A549 (cell line): ENCODE results near the gene TMSB4X. TPM values are rescaled to one million over a fixed set of nuclear protein-coding genes. Genes with fewer than 3 reads are reported as not detected.
A peak's percentile ranks its signal among the peaks of the same experiment; 100 is the strongest.

Experiments used
- ATAC-seq, 2 experiments: fragments of 200-7000 bp in 1 of 2; fragments of >200 bp in 1 of 2; cut with Nextera tagmentation in 1 of 2; cut with Tn5 transposase in 1 of 2; 3 replicates each; pipeline versions ENCODE4 v1.8.0 to v1.9.1; 2018 to 2020; ENCODE audit warnings: mild to moderate bottlenecking in 1 of 2, moderate library complexity in 1 of 2
- CTCF ChIA-PET: fragments of 300-600 bp; sonication (Branson Sonifier 250); formaldehyde crosslinking; extraction: SDS; loops from one replicate; lab custom pipeline; 2021; ENCODE audit warnings: antibody characterized with exemption, inconsistent platforms; lab: Yijun Ruan, JAX
- POLR2A ChIA-PET: fragments of 350-600 bp; formaldehyde crosslinking; extraction: SDS; loops from one replicate; lab custom pipeline; 2021; ENCODE audit warnings: antibody characterized with exemption, inconsistent platforms; lab: Yijun Ruan, JAX
- DNase-seq, 2 experiments: peaks; one replicate each; pipeline versions ENCODE4 v3.0.0 to v3.0.0-alpha.2; 2011 to 2016; ENCODE audit warnings: low read depth in 1 of 2, low spot score in 1 of 2
- FAIRE-seq: peaks from 2 replicates; lab custom pipeline; 2011; peaks lifted over from hg19 to GRCh38; lab: Jason Lieb, UNC
- H3K27ac ChIP-seq, 2 experiments: fragments of >200 bp; sonication (Bioruptor Twin); formaldehyde crosslinking; 3 replicates each; pipeline ENCODE4 v1.5.1; 2016 to 2017
- H3K4me1 ChIP-seq: fragments of >200 bp; sonication (Bioruptor Twin); formaldehyde crosslinking; 3 replicates; pipeline ENCODE4 v1.6.1; 2016
- H3K4me2 ChIP-seq: fragments of >200 bp; sonication (Bioruptor Twin); formaldehyde crosslinking; 3 replicates; pipeline ENCODE4 v1.6.1; 2016
- H3K4me3 ChIP-seq: fragments of >200 bp; sonication (Bioruptor Twin); formaldehyde crosslinking; 3 replicates; pipeline ENCODE4 v1.5.1; 2016
- H3K9me3 ChIP-seq: fragments of >200 bp; sonication (Bioruptor Twin); formaldehyde crosslinking; 3 replicates; pipeline ENCODE4 v1.6.1; 2016
- BHLHE40 ChIP-seq: IDR thresholded peaks from 2 replicates; pipeline ENCODE4 v1.6.1; 2012; ENCODE audit warnings: low read depth, low read length, inconsistent platforms
- CBX2 ChIP-seq: fragments of 200-600 bp; sonication (generic); IDR thresholded peaks from 2 replicates; pipeline ENCODE4 v1.6.1; 2016; ENCODE audit warnings: low read depth, mild to moderate bottlenecking, borderline replicate concordance
- EP300 ChIP-seq, 2 experiments: fragments of >200 bp; sonication (Bioruptor Twin); formaldehyde crosslinking; IDR thresholded peaks; 2 replicates in 1 of 2; 3 replicates in 1 of 2; pipeline ENCODE4 v1.6.1; 2016 to 2017
- ESRRA ChIP-seq: fragments of 150-350 bp; IDR thresholded peaks from 2 replicates; pipeline ENCODE4 v1.6.1; 2014; ENCODE audit warnings: mild to moderate bottlenecking, low read length, borderline replicate concordance
- GATA3 ChIP-seq: IDR thresholded peaks from 2 replicates; pipeline ENCODE4 v1.6.1; 2012; ENCODE audit warnings: borderline replicate concordance
- HDAC2 ChIP-seq: fragments of 200-600 bp; sonication (generic); IDR thresholded peaks from 2 replicates; pipeline ENCODE4 v1.6.1; 2016
- HEYL ChIP-seq: fragments of 250-450 bp; sonication (Bioruptor Pico); IDR thresholded peaks from 2 replicates; pipeline ENCODE4 v1.8.0; 2021; ENCODE audit warnings: mild to moderate bottlenecking, moderate library complexity
- HOXB13 ChIP-seq: fragments of 250-450 bp; sonication (Bioruptor Pico); IDR thresholded peaks from 2 replicates; pipeline ENCODE4 v1.5.0; 2020; ENCODE audit warnings: low read depth, mild to moderate bottlenecking, moderate library complexity
- HOXB5 ChIP-seq: fragments of 250-450 bp; sonication (Bioruptor Pico); IDR thresholded peaks from 2 replicates; pipeline ENCODE4 v1.5.0; 2020; ENCODE audit warnings: mild to moderate bottlenecking, moderate library complexity
- JUN ChIP-seq, 2 experiments: fragments of >200 bp; sonication (Bioruptor Twin); formaldehyde crosslinking; IDR thresholded peaks; 2 replicates in 1 of 2; 3 replicates in 1 of 2; pipeline ENCODE4 v1.6.1; 2016 to 2017
- MAFK ChIP-seq: fragments of 450-650 bp; IDR thresholded peaks from 2 replicates; pipeline ENCODE4 v1.6.1; 2014; ENCODE audit not compliant: partially characterized antibody
- MAZ ChIP-seq: fragments of 150-350 bp; IDR thresholded peaks from 2 replicates; pipeline ENCODE4 v1.6.1; 2014; ENCODE audit warnings: antibody characterized with exemption, low read depth, low read length, borderline replicate concordance
- MYC ChIP-seq: IDR thresholded peaks from 2 replicates; pipeline ENCODE4 v1.6.1; 2012; ENCODE audit warnings: mild to moderate bottlenecking, inconsistent platforms, low read length, improper control_type of control experiment, borderline replicate concordance
- PHF8 ChIP-seq: fragments of 200-600 bp; sonication (generic); IDR thresholded peaks from 2 replicates; pipeline ENCODE4 v1.6.1; 2016; ENCODE audit warnings: low read depth, mild to moderate bottlenecking, antibody characterized with exemption, moderate library complexity, borderline replicate concordance
- RCOR1 ChIP-seq: fragments of 150-350 bp; IDR thresholded peaks from 2 replicates; pipeline ENCODE4 v1.6.1; 2014; ENCODE audit warnings: antibody characterized with exemption, low read length, low read depth
- RNF2 ChIP-seq: fragments of 200-600 bp; sonication (generic); IDR thresholded peaks from 2 replicates; pipeline ENCODE4 v1.6.1; 2016; ENCODE audit warnings: low read depth, mild to moderate bottlenecking, antibody characterized with exemption, moderate library complexity, borderline replicate concordance
- TFCP2L1 ChIP-seq: fragments of 250-450 bp; sonication (Bioruptor Pico); IDR thresholded peaks from 2 replicates; pipeline ENCODE4 v1.5.0; 2021; ENCODE audit warnings: mild to moderate bottlenecking
- TP53 ChIP-seq: fragments of 250-450 bp; sonication (Bioruptor Pico); IDR thresholded peaks from 2 replicates; pipeline ENCODE4 v1.5.0; 2021; ENCODE audit warnings: mild to moderate bottlenecking, moderate library complexity
- WGBS: methylation state at CpG from one replicate; pipeline ENCODE4 v1.1.6; 2017; ENCODE audit errors: missing lambda C conversion rate; 5-methylcytosine and 5-hydroxymethylcytosine counted together
- polyA plus RNA-seq, 4 experiments: library from polyadenylated mRNA; depleted of rRNA in 3 of 4; stranded (reverse); fragments of >200 nt; fragmentation: RNase III in 1 of 4; extraction: RNeasy Plus Mini Kit Qiagen cat#74134 plus additional on column Dnase treatment in 1 of 4; gene quantifications; 2 replicates in 3 of 4; 3 replicates in 1 of 4; pipeline ENCODE4 v1.2.3, GENCODE V29; 2011 to 2017
- TF ChIP-seq, protein P1 (sequence below): IDR thresholded peaks from 2 replicates; pipeline ENCODE4 v1.6.1; 2012
- TF ChIP-seq, protein P2 (sequence below): fragments of >200 bp; sonication (Bioruptor Twin); formaldehyde crosslinking; IDR thresholded peaks from 3 replicates; pipeline ENCODE4 v1.5.1; 2016
- TF ChIP-seq, protein P3 (sequence below): IDR thresholded peaks from 2 replicates; pipeline ENCODE4 v1.6.1; 2012; ENCODE audit warnings: low read depth, borderline replicate concordance
- TF ChIP-seq, protein P4 (sequence below): fragments of 200-600 bp; sonication (generic); IDR thresholded peaks from 2 replicates; pipeline ENCODE4 v1.6.1; 2016; ENCODE audit warnings: antibody characterized with exemption, mild to moderate bottlenecking, moderate library complexity
- TF ChIP-seq, protein P5 (sequence below): IDR thresholded peaks from 2 replicates; pipeline ENCODE4 v1.6.1; 2012
- TF ChIP-seq, protein P6 (sequence below): fragments of 250-450 bp; sonication (Bioruptor Pico); IDR thresholded peaks from 2 replicates; pipeline ENCODE4 v1.5.0; 2020; ENCODE audit warnings: low read depth, mild to moderate bottlenecking, moderate library complexity

The TMSB4X gene
- polyA plus RNA-seq, 2 of the 4 experiments (the other 2 are of a cell fraction): 3,130 to 7,447 TPM

DNA sequence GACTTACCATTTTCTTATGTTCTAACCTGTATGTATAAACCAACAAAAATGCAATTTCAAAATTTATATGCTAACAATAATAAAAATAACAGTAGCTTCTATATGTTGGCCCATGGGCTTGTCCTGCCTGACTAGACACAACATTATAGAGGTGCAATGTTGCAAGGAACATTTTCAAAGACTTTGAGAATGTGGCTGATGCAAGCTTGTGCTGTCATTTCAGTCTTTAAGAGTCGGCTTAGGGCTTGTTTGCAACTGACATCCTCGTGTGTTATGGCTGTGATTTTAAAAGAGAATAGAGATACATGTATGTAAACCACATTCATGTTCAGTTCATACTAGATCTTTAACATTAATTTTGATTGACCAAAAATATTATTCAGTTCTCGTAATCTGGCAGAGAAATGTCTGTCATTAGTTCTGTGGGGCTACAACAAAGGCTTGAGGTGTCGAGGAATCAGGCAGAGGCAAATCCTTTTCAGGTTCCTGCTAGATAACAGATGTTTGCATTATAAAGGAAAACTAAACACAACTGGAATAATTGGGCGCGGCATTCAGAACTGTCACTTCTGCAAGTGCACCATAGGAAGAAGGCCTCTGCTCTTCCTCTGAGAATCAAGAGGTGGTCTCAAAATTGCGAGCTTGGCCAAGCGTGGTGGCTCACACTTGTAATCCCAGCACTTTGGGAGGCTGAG is 13.1 kb downstream of the TMSB4X start:
- CTCF ChIA-PET: interaction anchor here (0.7 kb wide), 1 partner anchor 41 kb away, joined by 3 read pairs; no protein-coding TSS in a partner anchor
- H3K27ac ChIP-seq: peak overlapping the region; percentile 86 to 97
- DNase-seq (no peak), FAIRE-seq (peak; percentile 68), ATAC-seq (no peak)
- 56% methylated on average over 8 of the region's 8 CpGs for WGBS
- TF ChIP-seq, protein P1, sequence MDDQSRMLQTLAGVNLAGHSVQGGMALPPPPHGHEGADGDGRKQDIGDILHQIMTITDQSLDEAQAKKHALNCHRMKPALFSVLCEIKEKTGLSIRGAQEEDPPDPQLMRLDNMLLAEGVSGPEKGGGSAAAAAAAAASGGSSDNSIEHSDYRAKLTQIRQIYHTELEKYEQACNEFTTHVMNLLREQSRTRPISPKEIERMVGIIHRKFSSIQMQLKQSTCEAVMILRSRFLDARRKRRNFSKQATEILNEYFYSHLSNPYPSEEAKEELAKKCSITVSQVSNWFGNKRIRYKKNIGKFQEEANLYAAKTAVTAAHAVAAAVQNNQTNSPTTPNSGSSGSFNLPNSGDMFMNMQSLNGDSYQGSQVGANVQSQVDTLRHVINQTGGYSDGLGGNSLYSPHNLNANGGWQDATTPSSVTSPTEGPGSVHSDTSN: no peak
- TF ChIP-seq, protein P2, sequence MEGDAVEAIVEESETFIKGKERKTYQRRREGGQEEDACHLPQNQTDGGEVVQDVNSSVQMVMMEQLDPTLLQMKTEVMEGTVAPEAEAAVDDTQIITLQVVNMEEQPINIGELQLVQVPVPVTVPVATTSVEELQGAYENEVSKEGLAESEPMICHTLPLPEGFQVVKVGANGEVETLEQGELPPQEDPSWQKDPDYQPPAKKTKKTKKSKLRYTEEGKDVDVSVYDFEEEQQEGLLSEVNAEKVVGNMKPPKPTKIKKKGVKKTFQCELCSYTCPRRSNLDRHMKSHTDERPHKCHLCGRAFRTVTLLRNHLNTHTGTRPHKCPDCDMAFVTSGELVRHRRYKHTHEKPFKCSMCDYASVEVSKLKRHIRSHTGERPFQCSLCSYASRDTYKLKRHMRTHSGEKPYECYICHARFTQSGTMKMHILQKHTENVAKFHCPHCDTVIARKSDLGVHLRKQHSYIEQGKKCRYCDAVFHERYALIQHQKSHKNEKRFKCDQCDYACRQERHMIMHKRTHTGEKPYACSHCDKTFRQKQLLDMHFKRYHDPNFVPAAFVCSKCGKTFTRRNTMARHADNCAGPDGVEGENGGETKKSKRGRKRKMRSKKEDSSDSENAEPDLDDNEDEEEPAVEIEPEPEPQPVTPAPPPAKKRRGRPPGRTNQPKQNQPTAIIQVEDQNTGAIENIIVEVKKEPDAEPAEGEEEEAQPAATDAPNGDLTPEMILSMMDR: no peak
- no peak for TF ChIP-seq HDAC2
- no peak for TF ChIP-seq HOXB5 (CRISPR knock-in tag)
- TF ChIP-seq MAZ: no peak
- TF ChIP-seq, protein P3, sequence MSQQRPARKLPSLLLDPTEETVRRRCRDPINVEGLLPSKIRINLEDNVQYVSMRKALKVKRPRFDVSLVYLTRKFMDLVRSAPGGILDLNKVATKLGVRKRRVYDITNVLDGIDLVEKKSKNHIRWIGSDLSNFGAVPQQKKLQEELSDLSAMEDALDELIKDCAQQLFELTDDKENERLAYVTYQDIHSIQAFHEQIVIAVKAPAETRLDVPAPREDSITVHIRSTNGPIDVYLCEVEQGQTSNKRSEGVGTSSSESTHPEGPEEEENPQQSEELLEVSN: no peak
- TF ChIP-seq CBX2: no peak
- TF ChIP-seq GATA3: no peak
- no peak for TF ChIP-seq RCOR1
- no peak for TF ChIP-seq RNF2
- TF ChIP-seq, protein P4, sequence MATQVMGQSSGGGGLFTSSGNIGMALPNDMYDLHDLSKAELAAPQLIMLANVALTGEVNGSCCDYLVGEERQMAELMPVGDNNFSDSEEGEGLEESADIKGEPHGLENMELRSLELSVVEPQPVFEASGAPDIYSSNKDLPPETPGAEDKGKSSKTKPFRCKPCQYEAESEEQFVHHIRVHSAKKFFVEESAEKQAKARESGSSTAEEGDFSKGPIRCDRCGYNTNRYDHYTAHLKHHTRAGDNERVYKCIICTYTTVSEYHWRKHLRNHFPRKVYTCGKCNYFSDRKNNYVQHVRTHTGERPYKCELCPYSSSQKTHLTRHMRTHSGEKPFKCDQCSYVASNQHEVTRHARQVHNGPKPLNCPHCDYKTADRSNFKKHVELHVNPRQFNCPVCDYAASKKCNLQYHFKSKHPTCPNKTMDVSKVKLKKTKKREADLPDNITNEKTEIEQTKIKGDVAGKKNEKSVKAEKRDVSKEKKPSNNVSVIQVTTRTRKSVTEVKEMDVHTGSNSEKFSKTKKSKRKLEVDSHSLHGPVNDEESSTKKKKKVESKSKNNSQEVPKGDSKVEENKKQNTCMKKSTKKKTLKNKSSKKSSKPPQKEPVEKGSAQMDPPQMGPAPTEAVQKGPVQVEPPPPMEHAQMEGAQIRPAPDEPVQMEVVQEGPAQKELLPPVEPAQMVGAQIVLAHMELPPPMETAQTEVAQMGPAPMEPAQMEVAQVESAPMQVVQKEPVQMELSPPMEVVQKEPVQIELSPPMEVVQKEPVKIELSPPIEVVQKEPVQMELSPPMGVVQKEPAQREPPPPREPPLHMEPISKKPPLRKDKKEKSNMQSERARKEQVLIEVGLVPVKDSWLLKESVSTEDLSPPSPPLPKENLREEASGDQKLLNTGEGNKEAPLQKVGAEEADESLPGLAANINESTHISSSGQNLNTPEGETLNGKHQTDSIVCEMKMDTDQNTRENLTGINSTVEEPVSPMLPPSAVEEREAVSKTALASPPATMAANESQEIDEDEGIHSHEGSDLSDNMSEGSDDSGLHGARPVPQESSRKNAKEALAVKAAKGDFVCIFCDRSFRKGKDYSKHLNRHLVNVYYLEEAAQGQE: no peak
- no peak for TF ChIP-seq HEYL (CRISPR knock-in tag)
- no peak for TF ChIP-seq MYC
- TF ChIP-seq TFCP2L1 (CRISPR knock-in tag): no peak
- TF ChIP-seq JUN (IDR thresholded peaks at IDR 0.05): no peak
- no peak for TF ChIP-seq HOXB13 (CRISPR knock-in tag)
- TF ChIP-seq BHLHE40: no peak
- POLR2A ChIA-PET: interaction anchor here (1.6 to 1.8 kb wide), 2 partner anchors 10 to 500 kb away, joined by 3 to 5 read pairs; no protein-coding TSS in a partner anchor
- H3K4me3 ChIP-seq: no peak overlapping the region
- H3K9me3 ChIP-seq: peaks cover 5% of the 10 kb centered on the region; the same call in 1 of the 3 replicates
- H3K4me2 ChIP-seq: peak overlapping the region; percentile 63
- H3K4me1 ChIP-seq: peaks cover 48% of the 10 kb centered on the region

DNA sequence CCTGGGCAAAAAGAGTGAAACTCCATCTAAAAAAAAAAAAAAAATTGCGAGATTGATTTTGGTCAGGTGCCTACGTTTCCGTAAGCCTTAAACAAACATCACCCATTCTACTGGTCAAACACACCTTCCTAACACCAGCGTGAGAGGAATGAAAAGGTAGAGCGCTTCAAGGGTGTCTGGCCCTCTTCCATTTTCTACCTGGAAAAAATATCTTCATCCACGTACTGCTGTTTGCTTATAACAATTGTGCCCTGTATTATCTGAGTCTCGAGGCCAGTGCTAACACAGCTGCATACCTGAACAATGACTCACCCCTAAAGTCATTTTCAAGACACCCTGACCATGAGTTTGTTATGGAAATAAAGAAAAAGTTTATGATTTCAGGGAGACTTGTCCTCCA is 13.9 kb downstream of the TMSB4X start:
- CTCF ChIA-PET: no interaction called here
- peak; percentile 57 to 85 for DNase-seq
- peak overlapping the region; percentile 63 for H3K4me2 ChIP-seq
- peak overlapping the region; percentile 86 to 97 for H3K27ac ChIP-seq
- H3K4me1 ChIP-seq: peaks cover 51% of the 10 kb centered on the region
- H3K4me3 ChIP-seq: no peak overlapping the region
- H3K9me3 ChIP-seq: peaks cover 5% of the 10 kb centered on the region; the same call in 1 of the 3 replicates
- 0% methylated on average over 7 of the region's 7 CpGs for WGBS
- peak; percentile 98 for FAIRE-seq
- POLR2A ChIA-PET: interaction anchor here (0.6 to 1.8 kb wide), 3 partner anchors 10 to 499 kb away, joined by 3 to 6 read pairs (median 5); no protein-coding TSS in a partner anchor
- peak; percentile 77 to 80 for ATAC-seq
- TF ChIP-seq ESRRA (no peak), RCOR1 (no peak), TFCP2L1 (CRISPR knock-in tag) (no peak), HDAC2 (no peak), MAFK (no peak), EP300 (IDR thresholded peaks at IDR 0.05) (peak in 1 of 2 experiments; percentile 56; a peak in 1 of 5 replicates), TP53 (CRISPR knock-in tag) (no peak), PHF8 (no peak), CBX2 (no peak), GATA3 (peak; percentile 84)
- TF ChIP-seq, protein P2: no peak
- TF ChIP-seq, protein P5, sequence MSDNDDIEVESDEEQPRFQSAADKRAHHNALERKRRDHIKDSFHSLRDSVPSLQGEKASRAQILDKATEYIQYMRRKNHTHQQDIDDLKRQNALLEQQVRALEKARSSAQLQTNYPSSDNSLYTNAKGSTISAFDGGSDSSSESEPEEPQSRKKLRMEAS: peak; percentile 67
- TF ChIP-seq, protein P6, sequence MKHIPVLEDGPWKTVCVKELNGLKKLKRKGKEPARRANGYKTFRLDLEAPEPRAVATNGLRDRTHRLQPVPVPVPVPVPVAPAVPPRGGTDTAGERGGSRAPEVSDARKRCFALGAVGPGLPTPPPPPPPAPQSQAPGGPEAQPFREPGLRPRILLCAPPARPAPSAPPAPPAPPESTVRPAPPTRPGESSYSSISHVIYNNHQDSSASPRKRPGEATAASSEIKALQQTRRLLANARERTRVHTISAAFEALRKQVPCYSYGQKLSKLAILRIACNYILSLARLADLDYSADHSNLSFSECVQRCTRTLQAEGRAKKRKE: no peak
